Endothelial cell of umbilical vein (primary cell): ENCODE results near the gene CARD18.

Experiments used
- POLR2A ChIP-seq: IDR thresholded peaks from 2 replicates; pipeline ENCODE4 v1.6.1; 2012; ENCODE audit warnings: low read depth, mild to moderate bottlenecking, control low read depth, low read length
- TF ChIP-seq, protein P1 (sequence below), 2 donors: IDR thresholded peaks; 1 replicate in 1 of 2; 2 replicates in 1 of 2; pipeline ENCODE4 v1.5.1; 2011; ENCODE audit warnings: low read length in 2 of 2, mild to moderate bottlenecking in 2 of 2, moderate library complexity in 2 of 2, control low read depth in 1 of 2, inconsistent platforms in 1 of 2, low read depth in 1 of 2; ENCODE audit not compliant: insufficient read depth in 1 of 2; ENCODE audit errors: extremely low read depth in 1 of 2

DNA sequence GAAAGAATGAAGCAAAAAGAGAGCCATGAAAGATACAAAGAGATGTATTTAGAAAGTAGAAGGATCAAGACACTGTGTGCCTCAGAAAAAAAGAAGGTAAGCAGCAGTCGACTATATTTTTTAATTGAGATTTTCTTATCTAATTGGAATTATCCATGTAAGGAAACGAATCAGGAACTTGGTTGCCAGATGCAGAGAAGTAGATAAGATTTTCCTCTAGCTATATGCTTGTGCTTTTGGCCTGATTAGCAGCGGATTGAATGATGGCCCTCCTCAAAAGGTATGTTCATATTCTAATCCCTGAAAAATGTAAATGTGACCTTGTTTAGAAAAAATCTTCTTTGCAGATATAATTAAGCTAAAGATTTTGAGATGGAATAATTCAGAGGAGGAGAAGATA, 43.9 kb upstream of the CARD18 start:
- TF ChIP-seq, protein P1, sequence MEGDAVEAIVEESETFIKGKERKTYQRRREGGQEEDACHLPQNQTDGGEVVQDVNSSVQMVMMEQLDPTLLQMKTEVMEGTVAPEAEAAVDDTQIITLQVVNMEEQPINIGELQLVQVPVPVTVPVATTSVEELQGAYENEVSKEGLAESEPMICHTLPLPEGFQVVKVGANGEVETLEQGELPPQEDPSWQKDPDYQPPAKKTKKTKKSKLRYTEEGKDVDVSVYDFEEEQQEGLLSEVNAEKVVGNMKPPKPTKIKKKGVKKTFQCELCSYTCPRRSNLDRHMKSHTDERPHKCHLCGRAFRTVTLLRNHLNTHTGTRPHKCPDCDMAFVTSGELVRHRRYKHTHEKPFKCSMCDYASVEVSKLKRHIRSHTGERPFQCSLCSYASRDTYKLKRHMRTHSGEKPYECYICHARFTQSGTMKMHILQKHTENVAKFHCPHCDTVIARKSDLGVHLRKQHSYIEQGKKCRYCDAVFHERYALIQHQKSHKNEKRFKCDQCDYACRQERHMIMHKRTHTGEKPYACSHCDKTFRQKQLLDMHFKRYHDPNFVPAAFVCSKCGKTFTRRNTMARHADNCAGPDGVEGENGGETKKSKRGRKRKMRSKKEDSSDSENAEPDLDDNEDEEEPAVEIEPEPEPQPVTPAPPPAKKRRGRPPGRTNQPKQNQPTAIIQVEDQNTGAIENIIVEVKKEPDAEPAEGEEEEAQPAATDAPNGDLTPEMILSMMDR (IDR thresholded peaks at IDR 0.05; ENCODE audit: extremely low read depth in 1 of 2, insufficient read depth in 1 of 2, low read depth in 1 of 2, low read length in 2 of 2): no peak
- TF ChIP-seq POLR2A: no peak
